GM19328 (cell line): ENCODE results near the gene LIG3.
"Not testable (repeated sequence)": the region's sequence is repeated elsewhere in the genome, so short reads cannot be mapped to it uniquely, and the experiment has no call there.

Source experiments
- ATAC-seq: cut with Tn5 transposase; IDR thresholded peaks from one replicate; pipeline ENCODE4 v1.9.1; 2021; ENCODE audit warnings: mild to moderate bottlenecking, moderate library complexity; ENCODE audit not compliant: unreplicated experiment

Gene LIG3

DNA sequence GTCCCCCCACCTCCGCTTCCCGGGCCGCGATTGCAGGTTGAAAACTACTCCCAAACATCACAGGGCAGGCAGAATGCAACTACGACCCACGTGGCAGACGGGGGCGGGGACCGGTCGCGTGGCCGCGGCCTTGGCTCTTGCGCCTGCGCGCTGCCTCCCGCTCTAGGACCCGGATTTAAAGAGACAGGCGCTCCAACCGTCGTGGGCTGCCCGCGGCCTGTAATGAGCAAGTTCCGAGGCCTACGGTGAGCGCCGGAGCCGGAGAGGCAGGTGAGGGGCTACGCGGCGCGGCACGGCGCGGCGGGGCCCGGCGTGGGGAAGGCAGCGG lies at the start of gene LIG3:
Gene LIG3, plus strand, starts transcription at position 160 of the 328 bp plus-strand sequence. CDS start 2,494 bp downstream, outside the sequence.
- ATAC-seq = peak; percentile 74

- ATAC-seq = not testable (repeated sequence)
These were observed 29.5 kb upstream of the LIG3 start for GRCh38 chr17:34950780-34951179.

- no peak for ATAC-seq
These were observed 21.9 kb upstream of the LIG3 start for GRCh38 chr17:34958438-34958837.

- peak; percentile 93 for ATAC-seq
These were observed 19.0 kb upstream of the LIG3 start, which contains the start of the genes CCT6B and ZNF830 for GRCh38 chr17:34961093-34961911. CCT6B (minus strand) TSS chr17:34961460; CDS start chr17:34961393, 67 bp downstream. ZNF830 (plus strand) TSS chr17:34961540; CDS start chr17:34961567, 27 bp downstream.

GRCh38 chr17:34974179-34974578 lies 6.1 kb upstream of the LIG3 start:
- no peak for ATAC-seq

DNA sequence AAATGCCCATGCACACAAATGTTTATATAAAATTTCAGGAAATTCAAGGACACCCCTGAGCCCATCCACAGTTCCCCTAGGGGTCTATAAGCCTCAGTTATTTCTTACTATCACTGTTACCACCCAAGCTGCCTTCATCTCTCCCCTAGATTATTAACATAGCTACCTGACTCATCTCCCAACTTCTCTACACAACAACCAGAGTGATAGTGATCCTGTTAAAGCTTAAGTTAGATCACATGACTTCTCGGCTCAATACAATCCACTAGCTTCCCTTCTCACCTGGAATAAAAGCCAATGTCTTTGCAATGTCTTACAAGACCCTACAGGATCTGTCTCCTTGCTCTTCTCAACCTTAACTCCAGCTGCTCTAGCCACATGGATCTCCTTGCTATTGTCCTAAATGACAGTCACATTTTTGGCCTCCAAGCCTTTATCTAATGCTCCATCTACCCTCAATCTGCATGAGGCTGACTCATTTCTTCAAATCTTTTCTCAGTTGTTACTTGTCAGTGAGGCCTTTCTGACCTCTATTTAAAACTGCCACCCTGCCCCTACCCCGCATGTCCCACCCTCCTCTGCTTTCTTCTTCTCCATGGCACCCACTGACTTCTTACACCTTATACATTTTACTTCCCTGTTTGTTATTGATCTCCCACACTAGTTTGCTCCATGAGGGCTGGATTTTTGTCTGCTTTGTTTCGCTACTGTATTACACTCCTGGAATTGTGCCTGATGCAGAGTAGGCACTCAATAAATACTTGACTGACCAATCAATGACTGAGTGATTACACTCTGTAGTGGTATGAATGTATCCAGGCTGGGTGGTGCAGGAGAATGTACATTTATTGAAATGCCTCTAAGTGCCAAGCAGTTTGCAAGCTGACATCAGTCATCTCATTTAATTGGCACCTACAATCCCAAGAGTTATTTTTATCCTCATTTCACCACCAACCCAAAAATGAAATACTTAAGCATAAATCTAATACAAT lies 5.2 kb upstream of the LIG3 start:
- ATAC-seq = no peak

DNA sequence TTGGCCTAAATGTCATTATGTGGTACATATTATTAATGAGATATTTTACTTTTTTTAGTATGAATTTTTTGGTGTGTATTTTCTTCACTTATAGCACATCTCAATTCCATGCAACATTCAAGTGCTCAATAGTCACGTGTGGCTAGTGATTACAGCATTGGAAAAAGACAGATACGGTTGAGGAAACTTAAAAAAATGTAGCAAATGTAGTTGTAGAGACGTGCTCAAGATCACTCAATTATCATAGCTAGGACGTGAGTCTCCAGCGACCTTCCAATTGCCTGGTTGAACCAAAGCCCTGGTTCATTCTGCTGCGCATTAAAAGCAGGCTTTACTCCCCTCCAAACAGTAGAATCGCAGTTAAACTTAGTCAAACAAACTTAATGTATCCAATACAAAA lies 1.2 kb upstream of the LIG3 start:
- ATAC-seq = no peak

GRCh38 chr17:34979650-34980352 lies 511 bp upstream of the LIG3 start:
- ATAC-seq = no peak

- peak; percentile 83 for ATAC-seq
These were observed 597 bp downstream of the LIG3 start for GRCh38 chr17:34980681-34981537.

GRCh38 chr17:34981538-34982241 lies 1.4 kb downstream of the LIG3 start:
- ATAC-seq = no peak

DNA sequence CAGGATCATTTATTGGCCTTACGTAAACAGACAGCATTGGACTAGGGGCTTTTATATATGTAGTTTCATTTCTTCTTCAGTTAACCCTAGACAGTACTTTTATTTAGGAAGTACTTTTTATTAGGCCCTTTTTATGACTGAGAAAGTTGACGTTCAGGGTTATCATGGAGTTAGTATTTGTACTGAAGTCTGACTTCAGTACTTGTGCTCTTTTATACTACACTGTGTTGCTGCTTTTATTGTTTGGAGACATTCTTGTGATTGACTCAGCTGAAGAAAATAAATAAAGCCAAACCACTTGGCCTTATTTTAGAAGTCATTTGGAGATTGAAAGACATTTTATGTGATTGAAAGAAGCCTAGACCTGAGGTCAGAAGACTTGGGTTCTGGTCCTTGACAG lies 6.9 kb downstream of the LIG3 start:
- ATAC-seq = no peak

DNA sequence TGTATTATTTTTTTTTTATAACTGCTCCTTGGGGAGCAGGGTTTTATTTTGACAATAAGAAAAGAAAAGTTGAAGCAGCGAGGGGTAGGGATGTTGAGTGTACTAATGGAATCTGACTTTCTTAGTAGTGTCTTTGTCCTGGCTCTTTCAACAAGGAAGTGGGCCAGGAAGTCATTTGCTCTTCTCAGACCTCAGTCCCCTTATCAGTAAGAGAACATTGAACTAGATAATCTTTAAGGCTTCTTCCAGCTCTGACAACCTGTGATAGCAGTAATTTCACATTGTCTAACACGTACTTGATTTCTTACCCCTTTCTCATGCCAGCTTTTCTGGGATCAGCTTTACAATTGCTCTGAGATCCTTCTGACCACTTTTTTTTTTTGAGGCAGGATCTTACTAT lies 8.3 kb downstream of the LIG3 start:
- no peak for ATAC-seq

DNA sequence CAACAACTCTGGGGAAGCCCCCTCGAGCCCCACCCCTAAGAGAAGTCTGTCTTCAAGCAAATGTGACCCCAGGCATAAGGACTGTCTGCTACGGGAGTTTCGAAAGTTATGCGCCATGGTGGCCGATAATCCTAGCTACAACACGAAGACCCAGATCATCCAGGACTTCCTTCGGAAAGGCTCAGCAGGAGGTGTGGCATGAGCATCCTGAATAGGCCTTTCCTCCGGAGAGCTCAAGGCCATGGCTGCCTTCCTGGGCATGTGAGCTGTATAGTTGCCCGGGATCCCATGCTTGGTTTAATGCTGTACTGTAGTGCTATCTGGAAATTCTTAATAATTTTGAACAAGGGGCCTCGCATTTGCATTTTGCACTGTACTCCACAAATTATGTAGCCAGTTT lies 9.2 kb downstream of the LIG3 start:
- ATAC-seq = no peak

GRCh38 chr17:34990921-34991365 lies 10.6 kb downstream of the LIG3 start:
- no peak for ATAC-seq

DNA sequence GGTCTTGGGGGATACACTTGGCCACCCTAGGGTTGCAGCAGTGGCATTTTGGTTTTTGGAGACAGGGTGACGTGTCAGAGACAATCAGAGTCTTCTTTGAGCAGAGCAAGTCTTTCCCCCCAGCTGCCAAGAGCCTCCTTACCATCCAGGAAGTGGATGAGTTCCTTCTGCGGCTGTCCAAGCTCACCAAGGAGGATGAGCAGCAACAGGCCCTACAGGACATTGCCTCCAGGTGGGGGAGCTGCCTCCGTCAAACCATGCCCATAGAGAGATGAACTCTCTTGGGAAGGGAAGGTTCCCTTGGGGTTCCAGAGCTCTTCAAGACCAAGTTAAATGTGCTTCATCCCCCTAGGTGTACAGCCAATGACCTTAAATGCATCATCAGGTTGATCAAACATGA lies 11.3 kb downstream of the LIG3 start:
- ATAC-seq = no peak

DNA sequence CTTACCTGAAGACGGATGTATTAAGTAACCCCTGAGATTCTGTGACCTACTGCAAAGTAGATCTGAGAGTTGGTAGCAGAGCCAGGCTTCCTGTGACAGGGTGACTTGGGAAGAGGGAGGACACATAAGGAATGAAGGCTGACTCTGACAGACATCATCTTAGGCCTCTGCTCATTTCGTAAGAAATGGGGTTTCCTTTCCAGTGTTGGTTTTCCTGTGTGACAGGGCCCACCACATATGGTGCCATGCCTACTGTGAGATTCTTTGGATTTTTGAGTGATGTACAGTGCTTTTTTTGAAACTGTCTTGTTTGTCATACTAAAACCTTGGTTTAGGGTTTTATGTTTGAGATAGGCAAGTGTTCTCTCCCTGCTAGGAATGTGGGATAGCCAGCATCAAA lies 12.7 kb downstream of the LIG3 start:
- ATAC-seq = no peak

- no peak for ATAC-seq
These were observed 16.3 kb downstream of the LIG3 start for GRCh38 chr17:34996422-34997285.

DNA sequence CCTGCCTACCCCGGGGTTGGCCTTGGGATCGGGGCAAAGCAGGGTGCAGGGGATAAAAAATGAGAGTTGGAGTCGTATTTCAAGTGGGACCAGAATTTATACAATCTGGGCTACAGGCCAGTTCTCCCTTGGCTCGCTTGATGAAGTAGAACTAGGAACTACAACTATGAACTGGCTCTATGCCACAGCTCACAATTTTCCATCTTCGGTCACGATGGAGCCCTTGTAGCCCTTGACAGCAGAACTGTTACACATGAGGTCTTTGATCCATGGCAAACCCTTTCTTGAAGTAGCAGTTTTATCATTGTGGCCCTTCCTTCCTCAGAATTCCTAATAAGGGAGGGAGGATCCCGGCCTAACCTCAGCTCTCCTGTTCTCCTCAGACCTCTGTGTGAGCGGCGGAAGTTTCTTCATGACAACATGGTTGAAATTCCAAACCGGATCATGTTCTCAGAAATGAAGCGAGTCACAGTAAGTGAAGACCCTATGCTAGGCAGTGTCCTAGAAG lies 17.1 kb downstream of the LIG3 start:
- no peak for ATAC-seq
